Liver (tissue), 9 donors: ENCODE measurements around the gene LY86. TPM values are rescaled to one million over a fixed set of nuclear protein-coding genes. Genes with fewer than 3 reads are reported as not detected.

Source experiments
- DNase-seq: peaks from one replicate; pipeline ENCODE4 v3.0.0-alpha.2; 2017; ENCODE audit warnings: low spot score
- H3K27ac ChIP-seq, 2 donors: one replicate each; pipeline ENCODE4 v1.7.0; 2013; ENCODE audit warnings: inconsistent platforms in 2 of 2, low read length in 2 of 2, control low read depth in 1 of 2, low read depth in 1 of 2, mild to moderate bottlenecking in 1 of 2
- H3K27me3 ChIP-seq, 4 donors: one replicate each; pipeline versions ENCODE4 v1.6.1 to v1.7.0; 2013; ENCODE audit warnings: low read length in 3 of 4, inconsistent platforms in 1 of 4, mild to moderate bottlenecking in 1 of 4, moderate library complexity in 1 of 4; ENCODE audit not compliant: control insufficient read depth in 4 of 4, insufficient read depth in 4 of 4
- H3K36me3 ChIP-seq, 4 donors: one replicate each; pipeline versions ENCODE4 v1.6.1 to v1.7.0; 2013; ENCODE audit warnings: low read length in 3 of 4, mild to moderate bottlenecking in 3 of 4, low read depth in 1 of 4, moderate library complexity in 1 of 4; ENCODE audit not compliant: control insufficient read depth in 4 of 4, insufficient read depth in 3 of 4
- H3K4me1 ChIP-seq, 4 donors: one replicate each; pipeline versions ENCODE4 v1.6.1 to v1.7.0; 2013; ENCODE audit warnings: low read length in 3 of 4, mild to moderate bottlenecking in 3 of 4, moderate library complexity in 1 of 4; ENCODE audit not compliant: control insufficient read depth in 4 of 4, insufficient read depth in 4 of 4
- H3K4me3 ChIP-seq, 3 donors: one replicate each; pipeline versions ENCODE4 v1.6.1 to v1.7.0; 2013; ENCODE audit warnings: low read length in 3 of 3, control low read depth in 1 of 3, low read depth in 1 of 3, mild to moderate bottlenecking in 1 of 3
- H3K9ac ChIP-seq, 2 donors: one replicate each; pipeline ENCODE4 v1.7.0; 2013; ENCODE audit warnings: low read length in 2 of 2, mild to moderate bottlenecking in 2 of 2, moderate library complexity in 2 of 2, control low read depth in 1 of 2, low read depth in 1 of 2
- H3K9me3 ChIP-seq, 4 donors: one replicate each; pipeline versions ENCODE4 v1.6.1 to v1.7.0; 2013; ENCODE audit warnings: low read length in 3 of 4; ENCODE audit not compliant: control insufficient read depth in 4 of 4
- EGR1 ChIP-seq, 2 donors: IDR thresholded peaks; 2 replicates each; pipeline ENCODE4 v1.6.1; 2016 to 2018; ENCODE audit warnings: antibody characterized with exemption in 2 of 2, low read depth in 2 of 2
- FOXA2 ChIP-seq: IDR thresholded peaks from 2 replicates; pipeline ENCODE4 v1.6.1; 2016; ENCODE audit warnings: antibody characterized with exemption
- GABPA ChIP-seq, 2 donors: IDR thresholded peaks in 1 of 2; conservative IDR thresholded peaks in 1 of 2; 2 replicates each; pipeline ENCODE4 v1.6.1; 2016; ENCODE audit warnings: antibody characterized with exemption in 2 of 2, mild to moderate bottlenecking in 1 of 2, moderate library complexity in 1 of 2
- HNF4A ChIP-seq, 2 donors: conservative IDR thresholded peaks; 2 replicates each; pipeline ENCODE4 v1.6.1; 2016; ENCODE audit warnings: antibody characterized with exemption in 2 of 2, mild to moderate bottlenecking in 2 of 2
- HNF4G ChIP-seq: IDR thresholded peaks from 2 replicates; pipeline ENCODE4 v1.6.1; 2016; ENCODE audit warnings: antibody characterized with exemption
- JUND ChIP-seq, 2 donors: IDR thresholded peaks; 2 replicates each; pipeline ENCODE4 v1.6.1; 2016; ENCODE audit warnings: antibody characterized with exemption in 2 of 2
- NR2F2 ChIP-seq: IDR thresholded peaks from 2 replicates; pipeline ENCODE4 v1.6.1; 2016; ENCODE audit warnings: antibody characterized with exemption
- RAD21 ChIP-seq, 2 donors: IDR thresholded peaks; 2 replicates each; pipeline ENCODE4 v1.6.1; 2016; ENCODE audit warnings: antibody characterized with exemption in 2 of 2, mild to moderate bottlenecking in 2 of 2
- RXRA ChIP-seq, 2 donors: IDR thresholded peaks; 2 replicates each; pipeline ENCODE4 v1.6.1; 2017 to 2018; ENCODE audit warnings: antibody characterized with exemption in 2 of 2, mild to moderate bottlenecking in 1 of 2
- SP1 ChIP-seq: IDR thresholded peaks from 2 replicates; pipeline ENCODE4 v1.6.1; 2018; ENCODE audit warnings: antibody characterized with exemption, mild to moderate bottlenecking
- TAF1 ChIP-seq: conservative IDR thresholded peaks from 2 replicates; pipeline ENCODE4 v1.6.1; 2016; ENCODE audit warnings: antibody characterized with exemption, mild to moderate bottlenecking
- YY1 ChIP-seq: IDR thresholded peaks from 2 replicates; pipeline ENCODE4 v1.6.1; 2016; ENCODE audit warnings: antibody characterized with exemption, mild to moderate bottlenecking
- WGBS: extraction: QIAGEN DNeasy Blood & Tissue Kit; methylation state at CpG from one replicate; pipeline ENCODE4 v1.1.7; 2013; 5-methylcytosine and 5-hydroxymethylcytosine counted together
- polyA plus RNA-seq, 2 donors: library from polyadenylated mRNA; stranded (reverse) in 1 of 2; unstranded in 1 of 2; fragments of 200-250 nt in 1 of 2; fragments of >200 nt in 1 of 2; fragmentation: Nextera tagmentation in 1 of 2; extraction: Ambion mirVana in 1 of 2; gene quantifications; one replicate each; pipeline versions ENCODE4 v1.2.1 to v1.2.3, GENCODE V29; 2013 to 2015
- total RNA-seq, 2 donors: library from RNA; depleted of rRNA; stranded (reverse); fragments of >200 nt; gene quantifications; one replicate each; pipeline ENCODE4 v1.2.3, GENCODE V29; 2014
- TF ChIP-seq, protein P1 (sequence below): IDR thresholded peaks from 2 replicates; pipeline ENCODE4 v1.6.1; 2016; ENCODE audit warnings: antibody characterized with exemption
- TF ChIP-seq, protein P2 (sequence below): IDR thresholded peaks from 2 replicates; pipeline ENCODE4 v1.6.1; 2016; ENCODE audit warnings: antibody characterized with exemption
- TF ChIP-seq, protein P3 (sequence below): IDR thresholded peaks from 2 replicates; pipeline ENCODE4 v1.6.1; 2016; ENCODE audit warnings: antibody characterized with exemption, mild to moderate bottlenecking
- TF ChIP-seq, protein P4 (sequence below): fragments of 150-350 bp; IDR thresholded peaks from 2 replicates; pipeline ENCODE4 v1.5.1; 2017; ENCODE audit warnings: improper control_type of control experiment, low read depth, low read length; ENCODE audit not compliant: missing input control
- donor health status: healthy.
- donor health status: healthy.
- donor health status: healthy.
- donor health status: healthy.
- donor health status: healthy.

The LY86 gene
- total and polyA plus RNA-seq, 4 donors, result 1.4 to 7.8 (median 3.7) TPM

DNA sequence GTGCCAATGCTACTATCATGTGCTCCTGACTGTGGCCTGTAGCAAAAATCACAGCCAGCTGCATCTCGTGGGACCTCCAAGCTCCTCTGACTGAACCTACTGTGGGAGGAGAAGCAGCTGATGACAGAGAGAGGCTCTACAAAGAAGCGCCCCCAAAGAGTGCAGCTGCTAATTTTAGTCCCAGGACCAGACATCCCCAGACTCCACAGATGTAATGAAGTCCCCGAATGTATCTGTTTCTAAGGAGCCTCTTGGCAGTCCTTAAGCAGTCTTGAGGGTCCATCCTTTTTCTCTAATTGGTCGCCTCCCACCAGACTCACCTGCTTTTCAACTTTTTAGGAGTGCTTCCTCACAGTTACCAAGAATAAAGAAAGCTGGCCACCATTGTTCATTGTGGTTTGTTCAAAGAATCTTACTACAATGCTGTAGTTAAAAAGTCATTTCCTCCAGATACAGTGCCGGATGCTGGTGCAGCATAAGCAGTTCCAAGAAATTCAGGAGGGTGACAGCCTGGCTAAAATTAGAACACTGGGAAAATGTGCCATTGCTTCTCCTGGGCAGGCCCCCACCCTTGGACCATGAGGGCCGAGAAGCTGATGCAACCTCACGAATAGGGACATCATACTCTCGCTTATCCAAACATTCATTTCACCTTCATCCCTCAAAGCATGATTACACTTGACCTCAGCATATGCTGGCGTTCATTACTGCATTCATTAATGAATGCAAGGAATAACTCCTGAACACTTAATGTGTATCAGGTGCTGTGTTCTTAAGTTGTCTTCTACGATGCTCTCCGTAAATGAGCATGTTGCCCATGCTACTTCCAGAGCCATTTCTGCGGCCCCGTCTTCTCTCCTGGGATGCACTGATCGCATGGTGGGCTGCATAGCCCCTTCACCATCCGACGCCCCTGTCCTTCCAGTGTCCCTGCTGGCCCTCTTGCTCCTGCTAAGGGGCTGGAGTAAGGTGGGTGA, 66.4 kb downstream of the LY86 start:
- TF ChIP-seq RXRA (IDR thresholded peaks at IDR 0.05) (no peak), GABPA (IDR thresholded peaks at IDR 0.05 in 1 of 2, conservative IDR thresholded peaks at IDR 0.05 in 1 of 2) (no peak), NR2F2 (peak; percentile 43), YY1 (peak; percentile 39)
- Histone ChIP-seq H3K9ac (no peak overlapping the region), H3K4me3 (no peak overlapping the region), H3K36me3 (no peaks in the 10 kb centered on the region), H3K9me3 (no peaks in the 10 kb centered on the region), H3K27me3 (no peaks in the 10 kb centered on the region), H3K27ac (peak overlapping the region in 1 of 2 donors; percentile 36), H3K4me1 (no peaks in the 10 kb centered on the region)
- 79% methylated on average over 16 of the region's 16 CpGs for WGBS
- DNase-seq, result no peak

DNA sequence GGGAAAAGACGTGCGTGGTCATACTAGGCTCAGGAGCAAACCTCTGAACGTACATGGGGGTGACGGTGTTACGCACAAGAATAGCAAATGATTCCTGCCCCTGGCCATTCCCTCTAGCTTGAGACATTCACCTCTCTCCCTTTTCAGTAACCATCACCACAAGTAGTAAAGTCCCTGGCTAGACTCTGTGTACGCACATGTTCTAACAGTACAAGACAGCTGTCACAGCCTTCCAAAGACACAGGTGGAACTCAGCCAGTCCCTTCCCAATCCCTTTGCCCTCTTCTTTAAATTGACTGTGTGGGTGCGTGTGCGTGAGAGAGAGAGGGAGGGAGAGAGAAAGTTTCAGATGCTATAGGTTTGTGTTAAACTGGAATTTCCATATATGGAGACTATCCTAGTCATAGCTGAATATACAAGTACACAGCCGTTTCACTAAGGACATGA, 67.3 kb downstream of the LY86 start:
- Histone ChIP-seq H3K27me3 (no peaks in the 10 kb centered on the region), H3K9me3 (no peaks in the 10 kb centered on the region), H3K4me3 (no peak overlapping the region), H3K9ac (no peak overlapping the region), H3K27ac (peak overlapping the region in 1 of 2 donors; percentile 12), H3K36me3 (no peaks in the 10 kb centered on the region), H3K4me1 (no peaks in the 10 kb centered on the region)
- TF ChIP-seq YY1 (no peak), EGR1 (IDR thresholded peaks at IDR 0.05; ENCODE audit: low read depth in 2 of 2) (no peak), SP1 (no peak), HNF4G (no peak), TAF1 (no peak), GABPA (IDR thresholded peaks at IDR 0.05 in 1 of 2, conservative IDR thresholded peaks at IDR 0.05 in 1 of 2) (no peak), FOXA2 (no peak), HNF4A (conservative IDR thresholded peaks at IDR 0.05) (no peak), JUND (IDR thresholded peaks at IDR 0.05) (no peak), RAD21 (IDR thresholded peaks at IDR 0.05) (no peak), RXRA (IDR thresholded peaks at IDR 0.05) (no peak)
- TF ChIP-seq, protein P1, sequence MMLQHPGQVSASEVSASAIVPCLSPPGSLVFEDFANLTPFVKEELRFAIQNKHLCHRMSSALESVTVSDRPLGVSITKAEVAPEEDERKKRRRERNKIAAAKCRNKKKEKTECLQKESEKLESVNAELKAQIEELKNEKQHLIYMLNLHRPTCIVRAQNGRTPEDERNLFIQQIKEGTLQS, result no peak
- TF ChIP-seq, protein P2, sequence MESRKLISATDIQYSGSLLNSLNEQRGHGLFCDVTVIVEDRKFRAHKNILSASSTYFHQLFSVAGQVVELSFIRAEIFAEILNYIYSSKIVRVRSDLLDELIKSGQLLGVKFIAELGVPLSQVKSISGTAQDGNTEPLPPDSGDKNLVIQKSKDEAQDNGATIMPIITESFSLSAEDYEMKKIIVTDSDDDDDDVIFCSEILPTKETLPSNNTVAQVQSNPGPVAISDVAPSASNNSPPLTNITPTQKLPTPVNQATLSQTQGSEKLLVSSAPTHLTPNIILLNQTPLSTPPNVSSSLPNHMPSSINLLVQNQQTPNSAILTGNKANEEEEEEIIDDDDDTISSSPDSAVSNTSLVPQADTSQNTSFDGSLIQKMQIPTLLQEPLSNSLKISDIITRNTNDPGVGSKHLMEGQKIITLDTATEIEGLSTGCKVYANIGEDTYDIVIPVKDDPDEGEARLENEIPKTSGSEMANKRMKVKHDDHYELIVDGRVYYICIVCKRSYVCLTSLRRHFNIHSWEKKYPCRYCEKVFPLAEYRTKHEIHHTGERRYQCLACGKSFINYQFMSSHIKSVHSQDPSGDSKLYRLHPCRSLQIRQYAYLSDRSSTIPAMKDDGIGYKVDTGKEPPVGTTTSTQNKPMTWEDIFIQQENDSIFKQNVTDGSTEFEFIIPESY, result no peak
- TF ChIP-seq, protein P3, sequence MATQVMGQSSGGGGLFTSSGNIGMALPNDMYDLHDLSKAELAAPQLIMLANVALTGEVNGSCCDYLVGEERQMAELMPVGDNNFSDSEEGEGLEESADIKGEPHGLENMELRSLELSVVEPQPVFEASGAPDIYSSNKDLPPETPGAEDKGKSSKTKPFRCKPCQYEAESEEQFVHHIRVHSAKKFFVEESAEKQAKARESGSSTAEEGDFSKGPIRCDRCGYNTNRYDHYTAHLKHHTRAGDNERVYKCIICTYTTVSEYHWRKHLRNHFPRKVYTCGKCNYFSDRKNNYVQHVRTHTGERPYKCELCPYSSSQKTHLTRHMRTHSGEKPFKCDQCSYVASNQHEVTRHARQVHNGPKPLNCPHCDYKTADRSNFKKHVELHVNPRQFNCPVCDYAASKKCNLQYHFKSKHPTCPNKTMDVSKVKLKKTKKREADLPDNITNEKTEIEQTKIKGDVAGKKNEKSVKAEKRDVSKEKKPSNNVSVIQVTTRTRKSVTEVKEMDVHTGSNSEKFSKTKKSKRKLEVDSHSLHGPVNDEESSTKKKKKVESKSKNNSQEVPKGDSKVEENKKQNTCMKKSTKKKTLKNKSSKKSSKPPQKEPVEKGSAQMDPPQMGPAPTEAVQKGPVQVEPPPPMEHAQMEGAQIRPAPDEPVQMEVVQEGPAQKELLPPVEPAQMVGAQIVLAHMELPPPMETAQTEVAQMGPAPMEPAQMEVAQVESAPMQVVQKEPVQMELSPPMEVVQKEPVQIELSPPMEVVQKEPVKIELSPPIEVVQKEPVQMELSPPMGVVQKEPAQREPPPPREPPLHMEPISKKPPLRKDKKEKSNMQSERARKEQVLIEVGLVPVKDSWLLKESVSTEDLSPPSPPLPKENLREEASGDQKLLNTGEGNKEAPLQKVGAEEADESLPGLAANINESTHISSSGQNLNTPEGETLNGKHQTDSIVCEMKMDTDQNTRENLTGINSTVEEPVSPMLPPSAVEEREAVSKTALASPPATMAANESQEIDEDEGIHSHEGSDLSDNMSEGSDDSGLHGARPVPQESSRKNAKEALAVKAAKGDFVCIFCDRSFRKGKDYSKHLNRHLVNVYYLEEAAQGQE, result no peak
- TF ChIP-seq, protein P4, sequence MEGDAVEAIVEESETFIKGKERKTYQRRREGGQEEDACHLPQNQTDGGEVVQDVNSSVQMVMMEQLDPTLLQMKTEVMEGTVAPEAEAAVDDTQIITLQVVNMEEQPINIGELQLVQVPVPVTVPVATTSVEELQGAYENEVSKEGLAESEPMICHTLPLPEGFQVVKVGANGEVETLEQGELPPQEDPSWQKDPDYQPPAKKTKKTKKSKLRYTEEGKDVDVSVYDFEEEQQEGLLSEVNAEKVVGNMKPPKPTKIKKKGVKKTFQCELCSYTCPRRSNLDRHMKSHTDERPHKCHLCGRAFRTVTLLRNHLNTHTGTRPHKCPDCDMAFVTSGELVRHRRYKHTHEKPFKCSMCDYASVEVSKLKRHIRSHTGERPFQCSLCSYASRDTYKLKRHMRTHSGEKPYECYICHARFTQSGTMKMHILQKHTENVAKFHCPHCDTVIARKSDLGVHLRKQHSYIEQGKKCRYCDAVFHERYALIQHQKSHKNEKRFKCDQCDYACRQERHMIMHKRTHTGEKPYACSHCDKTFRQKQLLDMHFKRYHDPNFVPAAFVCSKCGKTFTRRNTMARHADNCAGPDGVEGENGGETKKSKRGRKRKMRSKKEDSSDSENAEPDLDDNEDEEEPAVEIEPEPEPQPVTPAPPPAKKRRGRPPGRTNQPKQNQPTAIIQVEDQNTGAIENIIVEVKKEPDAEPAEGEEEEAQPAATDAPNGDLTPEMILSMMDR, result no peak
- WGBS, result 86% methylated on average over 9 of the region's 9 CpGs
- no peak for DNase-seq
